D721Med (cell line): ENCODE data around the gene SH3RF3.

Experiments used
- DNase-seq: peaks from one replicate; pipeline ENCODE4 v3.0.0; 2011; ENCODE audit warnings: low spot score; ENCODE audit not compliant: insufficient read length
- FAIRE-seq: peaks from 2 replicates; lab custom pipeline; 2011; peaks lifted over from hg19 to GRCh38; lab: Jason Lieb, UNC
- CTCF ChIP-seq: IDR thresholded peaks from 2 replicates; pipeline ENCODE4 v1.5.1; 2012; ENCODE audit warnings: mild to moderate bottlenecking, control low read depth; ENCODE audit not compliant: insufficient read depth; ENCODE audit errors: missing control alignments

The SH3RF3 gene

GRCh38 chr2:109498906-109499305 lies 369.9 kb downstream of the SH3RF3 start:
- DNase-seq (no peak), FAIRE-seq (no peak)
- no peak for TF ChIP-seq CTCF

GRCh38 chr2:109499566-109499965 lies 370.6 kb downstream of the SH3RF3 start:
- FAIRE-seq (no peak), DNase-seq (no peak)
- no peak for TF ChIP-seq CTCF

GRCh38 chr2:109500910-109501309 lies 371.9 kb downstream of the SH3RF3 start:
- no peak for DNase-seq
- no peak for FAIRE-seq
- TF ChIP-seq CTCF = no peak

GRCh38 chr2:109501461-109501860 lies 372.5 kb downstream of the SH3RF3 start:
- TF ChIP-seq CTCF = no peak
- DNase-seq = no peak
- no peak for FAIRE-seq

- no peak for TF ChIP-seq CTCF
- DNase-seq = no peak
- FAIRE-seq = no peak
Measured at GRCh38 chr2:109503191-109503590, 374.2 kb downstream of the SH3RF3 start.

GRCh38 chr2:109507217-109507616 lies 378.2 kb downstream of the SH3RF3 start:
- no peak for DNase-seq
- no peak for TF ChIP-seq CTCF
- FAIRE-seq = no peak

- FAIRE-seq (no peak), DNase-seq (no peak)
- TF ChIP-seq CTCF = no peak
Measured at GRCh38 chr2:109507828-109508227, 378.8 kb downstream of the SH3RF3 start.
